Measurements from ENCODE around the gene DNAJC5.

DNA sequence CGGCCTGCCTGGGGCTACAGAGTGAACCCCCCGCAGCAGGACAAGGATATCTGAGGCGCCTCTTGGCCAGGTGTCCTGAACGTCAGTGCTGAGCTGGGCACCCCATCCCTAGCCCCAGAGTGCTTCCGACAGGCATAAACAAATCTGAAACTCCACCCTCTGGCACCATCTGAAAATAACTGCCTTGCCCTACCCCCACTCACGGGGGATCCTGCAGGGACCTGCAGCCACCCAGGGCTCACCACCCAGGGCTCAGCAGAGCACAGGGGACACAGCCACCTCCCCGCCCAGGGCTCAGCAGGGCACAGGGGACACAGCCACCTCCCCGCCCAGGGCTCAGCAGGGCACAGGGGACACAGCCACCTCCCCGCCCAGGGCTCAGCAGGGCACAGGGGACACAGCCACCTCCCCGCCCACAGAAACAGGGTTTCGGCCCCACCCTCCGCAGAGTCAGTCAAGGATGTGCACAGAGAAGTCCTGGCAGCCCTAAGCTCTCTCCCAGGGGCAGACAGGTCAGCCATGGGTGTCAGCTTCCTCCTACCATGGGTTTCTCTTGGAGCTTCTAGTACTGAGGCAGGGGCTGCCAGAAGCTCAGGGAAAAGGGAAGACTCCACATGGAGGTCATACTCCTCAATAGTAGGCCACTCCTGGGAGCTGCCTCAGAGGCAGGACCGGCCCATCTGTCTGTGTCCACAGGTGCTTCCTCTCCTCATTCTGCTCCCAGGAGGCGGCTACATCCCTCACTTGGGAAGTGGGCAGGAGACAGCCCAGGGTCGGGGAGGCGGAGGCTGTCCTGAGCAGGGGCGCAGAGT lies 56.7 kb downstream of the DNAJC5 start:
- TF ChIP-seq POLR2AphosphoS5 (IDR thresholded peaks at IDR 0.05; ENCODE audit: low read depth, low read length) (no peak), SIN3A (IDR thresholded peaks at IDR 0.05; ENCODE audit: borderline replicate concordance, insufficient read depth, low read depth, low read length) (no peak)
- TF ChIP-seq, protein P1, sequence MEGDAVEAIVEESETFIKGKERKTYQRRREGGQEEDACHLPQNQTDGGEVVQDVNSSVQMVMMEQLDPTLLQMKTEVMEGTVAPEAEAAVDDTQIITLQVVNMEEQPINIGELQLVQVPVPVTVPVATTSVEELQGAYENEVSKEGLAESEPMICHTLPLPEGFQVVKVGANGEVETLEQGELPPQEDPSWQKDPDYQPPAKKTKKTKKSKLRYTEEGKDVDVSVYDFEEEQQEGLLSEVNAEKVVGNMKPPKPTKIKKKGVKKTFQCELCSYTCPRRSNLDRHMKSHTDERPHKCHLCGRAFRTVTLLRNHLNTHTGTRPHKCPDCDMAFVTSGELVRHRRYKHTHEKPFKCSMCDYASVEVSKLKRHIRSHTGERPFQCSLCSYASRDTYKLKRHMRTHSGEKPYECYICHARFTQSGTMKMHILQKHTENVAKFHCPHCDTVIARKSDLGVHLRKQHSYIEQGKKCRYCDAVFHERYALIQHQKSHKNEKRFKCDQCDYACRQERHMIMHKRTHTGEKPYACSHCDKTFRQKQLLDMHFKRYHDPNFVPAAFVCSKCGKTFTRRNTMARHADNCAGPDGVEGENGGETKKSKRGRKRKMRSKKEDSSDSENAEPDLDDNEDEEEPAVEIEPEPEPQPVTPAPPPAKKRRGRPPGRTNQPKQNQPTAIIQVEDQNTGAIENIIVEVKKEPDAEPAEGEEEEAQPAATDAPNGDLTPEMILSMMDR (IDR thresholded peaks at IDR 0.05): no peak
- TF ChIP-seq, protein P2, sequence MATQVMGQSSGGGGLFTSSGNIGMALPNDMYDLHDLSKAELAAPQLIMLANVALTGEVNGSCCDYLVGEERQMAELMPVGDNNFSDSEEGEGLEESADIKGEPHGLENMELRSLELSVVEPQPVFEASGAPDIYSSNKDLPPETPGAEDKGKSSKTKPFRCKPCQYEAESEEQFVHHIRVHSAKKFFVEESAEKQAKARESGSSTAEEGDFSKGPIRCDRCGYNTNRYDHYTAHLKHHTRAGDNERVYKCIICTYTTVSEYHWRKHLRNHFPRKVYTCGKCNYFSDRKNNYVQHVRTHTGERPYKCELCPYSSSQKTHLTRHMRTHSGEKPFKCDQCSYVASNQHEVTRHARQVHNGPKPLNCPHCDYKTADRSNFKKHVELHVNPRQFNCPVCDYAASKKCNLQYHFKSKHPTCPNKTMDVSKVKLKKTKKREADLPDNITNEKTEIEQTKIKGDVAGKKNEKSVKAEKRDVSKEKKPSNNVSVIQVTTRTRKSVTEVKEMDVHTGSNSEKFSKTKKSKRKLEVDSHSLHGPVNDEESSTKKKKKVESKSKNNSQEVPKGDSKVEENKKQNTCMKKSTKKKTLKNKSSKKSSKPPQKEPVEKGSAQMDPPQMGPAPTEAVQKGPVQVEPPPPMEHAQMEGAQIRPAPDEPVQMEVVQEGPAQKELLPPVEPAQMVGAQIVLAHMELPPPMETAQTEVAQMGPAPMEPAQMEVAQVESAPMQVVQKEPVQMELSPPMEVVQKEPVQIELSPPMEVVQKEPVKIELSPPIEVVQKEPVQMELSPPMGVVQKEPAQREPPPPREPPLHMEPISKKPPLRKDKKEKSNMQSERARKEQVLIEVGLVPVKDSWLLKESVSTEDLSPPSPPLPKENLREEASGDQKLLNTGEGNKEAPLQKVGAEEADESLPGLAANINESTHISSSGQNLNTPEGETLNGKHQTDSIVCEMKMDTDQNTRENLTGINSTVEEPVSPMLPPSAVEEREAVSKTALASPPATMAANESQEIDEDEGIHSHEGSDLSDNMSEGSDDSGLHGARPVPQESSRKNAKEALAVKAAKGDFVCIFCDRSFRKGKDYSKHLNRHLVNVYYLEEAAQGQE (IDR thresholded peaks at IDR 0.05; ENCODE audit: insufficient read depth in 1 of 2, low read depth in 2 of 2, low read length in 1 of 2): no peak

Measured in Panc1 (cell line).